Stimulated activated CD4-positive, alpha-beta T cell treated with anti-CD3 and anti-CD28 coated beads, Interleukin-1b, Interleukin-23, amount 100 ng/mL, for 1 hour (primary cell): ENCODE measurements around the gene FBXO31.

Experiments used
- DNase-seq, 2 donors: peaks; one replicate each; pipeline ENCODE4 v3.0.0-alpha.2; 2020; ENCODE audit warnings: low read depth in 2 of 2

FBXO31 gene, protein sequence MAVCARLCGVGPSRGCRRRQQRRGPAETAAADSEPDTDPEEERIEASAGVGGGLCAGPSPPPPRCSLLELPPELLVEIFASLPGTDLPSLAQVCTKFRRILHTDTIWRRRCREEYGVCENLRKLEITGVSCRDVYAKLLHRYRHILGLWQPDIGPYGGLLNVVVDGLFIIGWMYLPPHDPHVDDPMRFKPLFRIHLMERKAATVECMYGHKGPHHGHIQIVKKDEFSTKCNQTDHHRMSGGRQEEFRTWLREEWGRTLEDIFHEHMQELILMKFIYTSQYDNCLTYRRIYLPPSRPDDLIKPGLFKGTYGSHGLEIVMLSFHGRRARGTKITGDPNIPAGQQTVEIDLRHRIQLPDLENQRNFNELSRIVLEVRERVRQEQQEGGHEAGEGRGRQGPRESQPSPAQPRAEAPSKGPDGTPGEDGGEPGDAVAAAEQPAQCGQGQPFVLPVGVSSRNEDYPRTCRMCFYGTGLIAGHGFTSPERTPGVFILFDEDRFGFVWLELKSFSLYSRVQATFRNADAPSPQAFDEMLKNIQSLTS

DNA sequence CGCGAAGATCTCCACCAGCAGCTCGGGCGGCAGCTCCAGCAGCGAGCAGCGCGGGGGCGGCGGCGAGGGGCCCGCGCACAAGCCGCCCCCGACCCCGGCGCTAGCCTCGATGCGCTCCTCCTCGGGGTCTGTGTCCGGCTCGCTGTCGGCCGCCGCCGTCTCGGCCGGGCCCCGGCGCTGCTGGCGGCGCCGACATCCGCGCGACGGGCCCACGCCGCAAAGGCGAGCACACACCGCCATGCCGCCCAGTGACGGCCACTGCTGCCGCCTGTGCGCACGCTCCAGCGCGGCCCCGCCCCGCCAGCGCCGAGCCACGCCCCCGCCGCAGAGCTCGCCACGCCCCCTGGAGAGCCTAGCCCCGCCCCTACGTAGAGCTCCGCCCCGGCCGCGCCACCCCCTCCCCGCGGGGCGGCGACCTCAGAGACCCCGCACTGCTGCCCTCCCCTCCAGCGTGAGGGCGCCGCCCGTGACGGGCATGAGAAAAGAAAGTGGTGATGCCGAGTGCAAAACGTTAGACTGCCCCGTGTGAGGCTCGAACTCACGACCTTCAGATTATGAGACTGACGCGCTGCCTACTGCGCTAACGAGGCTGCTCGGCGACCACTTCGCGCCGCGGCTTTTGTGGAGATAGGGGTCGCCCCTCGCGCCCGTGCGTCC is at the start of gene FBXO31:
Gene FBXO31 (minus strand): TSS at position 272 of the 657 bp plus-strand sequence. CDS start 32 bp downstream, at position 240.
- DNase-seq, result peak; percentile 80 to 90

DNA sequence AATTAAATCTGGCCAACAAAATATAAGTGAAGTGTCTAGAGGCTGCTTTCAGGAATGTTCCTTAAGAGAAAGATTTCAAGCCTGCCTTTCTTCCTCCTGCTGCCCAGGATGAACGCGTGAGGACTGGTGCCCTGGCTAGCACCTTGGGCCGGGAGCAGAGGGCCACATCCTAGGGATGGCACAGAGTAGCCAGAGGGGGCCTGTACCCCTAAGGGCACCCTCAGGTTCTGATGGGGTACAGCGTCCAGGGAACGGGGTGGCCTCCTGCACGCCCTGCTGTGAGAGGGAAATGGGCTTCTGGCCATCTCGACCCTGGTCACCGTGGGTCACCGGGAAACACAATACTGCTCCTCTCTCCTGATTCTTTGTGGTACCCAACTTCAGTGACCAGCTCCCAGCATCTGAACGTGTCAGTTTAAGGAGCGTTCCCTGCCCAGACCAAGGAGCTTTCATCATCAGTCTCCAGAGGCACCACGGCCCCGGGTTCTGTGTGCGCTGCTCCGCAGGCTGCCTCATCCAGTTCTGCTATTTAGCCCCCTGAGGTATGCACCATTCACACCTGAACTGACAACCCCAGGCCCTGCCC is 48.8 kb upstream of the FBXO31 start:
- no peak for DNase-seq

DNA sequence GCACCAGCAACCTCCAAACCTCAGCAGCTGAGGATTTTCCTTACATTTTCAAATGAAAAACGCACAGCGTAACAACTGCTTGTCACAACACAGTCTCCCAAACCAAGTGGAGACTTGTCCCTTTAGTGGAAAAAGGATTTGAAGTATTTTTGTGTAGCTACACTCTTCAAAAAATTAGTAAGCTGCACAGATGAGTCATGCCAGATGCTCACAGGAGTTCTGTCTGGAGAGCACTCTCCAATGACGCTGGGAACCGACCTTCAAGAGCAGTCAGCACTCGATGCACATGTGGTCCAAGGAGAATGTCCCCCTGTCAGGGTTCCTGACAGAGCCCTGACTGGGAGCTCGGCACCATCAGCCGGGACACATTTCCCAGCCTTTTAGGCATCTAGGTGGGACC is 48.4 kb upstream of the FBXO31 start:
- no peak for DNase-seq

DNA sequence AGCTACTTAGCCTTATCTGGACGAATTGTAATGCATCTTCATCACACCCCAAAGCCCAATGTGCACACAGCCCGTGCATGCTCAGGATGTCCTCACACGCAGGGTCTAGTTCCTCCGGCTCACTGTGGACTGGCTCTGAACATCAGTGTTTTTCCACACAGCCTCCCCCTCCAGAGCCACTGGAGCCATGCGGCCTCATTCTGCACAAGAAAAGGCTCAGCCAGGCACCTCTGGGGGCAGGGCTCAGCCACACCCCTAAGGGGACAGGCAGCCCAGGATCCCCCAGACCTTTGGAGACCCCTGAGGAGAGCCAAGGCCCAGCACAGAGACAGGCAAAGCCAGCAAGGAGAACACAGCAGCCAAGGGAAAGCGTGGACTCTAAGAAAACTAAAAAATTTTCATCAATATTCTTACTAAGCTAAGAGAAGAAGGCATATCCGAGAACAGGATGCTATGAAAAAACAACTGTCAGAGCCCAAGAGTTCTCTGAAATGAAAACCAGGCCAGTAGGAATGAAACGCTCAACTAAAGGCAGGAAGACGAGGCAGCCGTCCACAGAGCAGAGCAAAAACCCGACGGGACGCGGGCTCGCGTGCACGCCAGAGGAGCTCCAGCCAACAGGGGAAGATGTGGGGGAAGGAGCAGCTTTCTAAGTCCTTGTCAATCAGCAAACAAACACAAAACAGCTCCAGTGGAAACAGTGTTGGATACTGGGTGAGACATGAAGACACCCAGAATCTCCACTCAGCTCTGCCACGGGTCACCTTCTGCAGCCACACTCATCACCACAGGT is 43.0 kb upstream of the FBXO31 start:
- DNase-seq, result no peak

DNA sequence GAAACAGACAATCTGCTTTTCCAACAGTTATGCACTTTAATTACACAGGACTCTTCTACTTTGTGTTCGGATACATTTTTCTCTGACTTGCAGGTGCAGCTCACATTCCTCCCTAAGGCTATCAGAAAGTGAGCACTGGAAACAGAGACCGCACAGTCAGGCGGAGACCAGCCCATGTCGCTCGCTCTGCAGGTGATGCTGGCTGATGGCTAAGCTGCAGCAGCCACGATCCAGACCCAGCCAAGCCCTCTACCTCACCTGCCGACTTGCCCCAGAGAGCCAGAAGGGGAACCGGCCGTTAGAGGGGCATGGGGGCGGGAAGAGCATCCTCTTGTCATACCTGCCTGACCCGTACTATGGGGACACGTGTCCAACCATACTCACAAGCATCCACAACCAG is 42.4 kb upstream of the FBXO31 start:
- no peak for DNase-seq

DNA sequence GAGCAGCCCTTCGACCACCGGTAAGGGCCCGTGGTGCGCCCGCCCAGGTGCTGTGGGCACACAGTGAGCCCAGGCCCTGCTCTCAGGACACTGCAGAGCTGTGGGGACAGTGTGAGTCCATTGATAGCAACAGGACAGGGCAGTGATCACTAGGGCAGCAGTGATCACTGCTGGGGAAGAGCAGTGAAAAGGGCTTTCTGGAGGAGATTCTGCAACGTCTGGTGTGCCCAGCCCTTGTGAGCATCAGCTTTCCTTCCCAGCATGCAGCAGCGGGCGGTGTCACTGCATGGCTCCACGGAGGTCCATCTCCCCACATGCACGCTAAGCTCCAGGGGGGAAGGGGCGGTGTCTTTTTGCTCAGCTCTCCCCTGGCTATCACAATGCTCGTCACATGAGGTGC is 40.7 kb upstream of the FBXO31 start:
- DNase-seq, result no peak

DNA sequence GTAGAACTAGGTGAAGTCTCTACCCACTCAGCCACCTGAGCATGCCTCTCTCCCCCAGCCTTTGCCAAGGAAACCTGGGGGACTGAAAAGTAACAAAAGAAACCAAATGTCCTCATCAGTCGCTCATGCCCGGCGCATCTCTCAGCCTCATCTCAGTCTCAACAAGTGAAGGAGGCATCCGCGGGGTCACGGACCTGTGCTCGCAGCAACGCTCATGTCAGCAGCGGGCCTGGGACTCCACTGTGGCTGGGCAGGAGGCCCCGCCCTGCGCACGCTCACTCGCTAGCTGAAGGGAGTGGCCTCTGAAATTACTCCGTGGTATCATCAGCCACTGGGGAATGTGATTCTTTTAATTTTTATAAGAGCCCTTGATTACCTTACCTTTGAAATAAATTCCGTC is 39.9 kb upstream of the FBXO31 start:
- no peak for DNase-seq

DNA sequence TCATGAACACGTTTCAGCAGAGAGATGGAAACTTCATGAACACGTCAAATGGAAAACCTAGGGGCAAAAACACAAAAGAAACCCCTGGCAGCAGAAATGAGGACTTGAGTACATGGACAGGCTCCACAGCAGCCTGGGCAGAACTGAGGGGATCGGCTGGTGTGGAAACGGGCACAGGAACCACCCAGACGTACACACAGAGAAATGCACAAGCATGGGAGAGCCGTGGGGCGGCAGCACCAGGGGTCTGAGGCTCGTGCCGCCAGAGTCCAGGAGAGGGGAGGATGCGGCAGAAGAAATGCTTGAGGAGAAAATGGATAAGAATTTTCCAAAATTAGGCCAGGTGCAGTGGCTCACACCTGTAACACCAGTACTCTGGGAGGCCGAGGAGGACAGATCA is 38.5 kb upstream of the FBXO31 start:
- DNase-seq, result no peak

DNA sequence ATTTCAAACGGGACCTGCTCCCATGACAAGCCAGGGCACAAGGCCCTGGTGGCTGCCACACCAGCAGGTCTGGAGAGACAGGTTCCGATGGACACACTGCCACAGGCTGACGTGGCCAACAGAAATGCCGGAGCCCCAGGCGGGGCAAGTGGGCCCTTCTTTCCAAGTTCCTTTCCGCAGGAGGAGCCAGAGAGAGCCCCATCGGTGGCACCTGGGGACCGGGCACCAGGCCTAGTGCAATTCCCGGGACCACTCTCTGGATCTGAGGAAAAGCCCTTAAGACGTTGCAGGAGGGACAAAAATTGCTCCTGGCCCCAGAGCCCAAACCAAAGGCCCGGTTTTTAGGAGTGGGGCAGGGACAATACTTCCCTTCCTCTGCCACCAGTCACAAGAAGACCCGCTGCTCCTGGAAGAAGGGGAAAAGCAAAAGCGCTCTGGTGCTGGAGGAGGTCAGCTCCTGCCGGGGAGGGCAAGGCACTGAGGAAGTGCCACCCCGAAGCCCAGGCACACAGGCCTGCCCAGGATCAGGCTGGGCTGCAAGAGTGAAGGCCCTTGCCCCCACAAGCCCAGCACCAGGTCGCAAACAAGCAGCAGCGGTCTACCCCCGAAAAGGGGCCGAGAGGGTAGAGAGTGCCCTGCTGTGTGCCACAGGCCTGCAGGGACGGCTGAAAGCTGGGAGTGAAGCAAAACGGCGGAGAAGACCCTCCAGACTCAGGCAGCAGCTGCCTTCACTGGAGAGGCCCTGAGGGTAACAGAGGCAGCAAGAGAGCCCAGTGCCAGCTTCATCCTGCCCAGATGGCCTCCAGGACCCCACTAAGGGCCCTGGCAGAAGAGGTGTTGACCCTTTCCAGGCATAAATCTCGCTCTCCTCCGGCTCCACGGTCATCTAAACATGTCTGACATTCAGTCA is 37.7 kb upstream of the FBXO31 start:
- DNase-seq, result no peak

DNA sequence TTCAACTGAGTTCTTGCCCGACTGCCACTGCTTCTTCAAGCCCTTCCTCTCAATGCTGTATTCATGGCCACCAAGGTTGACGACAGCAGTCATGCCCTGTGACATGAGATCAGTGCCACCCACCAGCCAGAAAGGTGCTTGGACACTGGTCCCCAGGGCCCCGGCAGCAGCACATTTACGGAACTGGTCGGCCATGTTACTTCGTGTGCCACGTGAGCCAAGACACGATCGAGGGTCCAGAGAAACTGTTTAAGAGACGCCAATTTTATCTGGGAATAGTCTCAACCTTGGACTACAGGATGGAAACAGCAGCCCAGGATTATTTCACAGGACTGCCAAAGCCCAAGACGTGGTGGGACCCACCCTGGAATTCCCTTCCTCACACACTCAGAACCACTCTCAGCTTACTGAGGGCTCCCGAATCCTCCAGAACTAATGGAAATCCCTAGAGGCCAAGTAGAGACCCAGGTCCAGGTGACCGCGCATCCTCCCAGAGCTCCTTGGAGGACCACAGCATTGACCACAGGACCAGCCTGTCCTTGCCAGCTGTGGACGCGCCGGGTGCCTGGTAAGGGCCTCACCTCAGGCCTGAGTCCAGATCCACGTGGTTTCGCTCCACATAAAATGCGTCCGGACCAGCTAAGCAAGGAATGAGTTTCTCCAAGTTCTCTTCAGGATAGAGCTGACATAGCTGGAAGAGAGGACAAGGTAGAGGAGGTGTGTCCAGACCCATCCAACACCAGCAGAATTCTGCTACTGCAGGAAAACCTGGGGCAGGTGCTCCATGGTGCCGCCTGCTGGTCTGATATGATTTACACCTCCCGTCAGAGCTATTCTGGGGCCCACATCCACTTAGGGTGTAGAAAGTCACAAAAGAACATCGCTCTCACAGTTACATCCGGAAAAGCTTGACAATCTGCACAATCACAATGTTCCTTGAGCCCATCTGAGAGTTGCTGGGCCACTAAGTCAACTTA is 36.7 kb upstream of the FBXO31 start:
- no peak for DNase-seq

DNA sequence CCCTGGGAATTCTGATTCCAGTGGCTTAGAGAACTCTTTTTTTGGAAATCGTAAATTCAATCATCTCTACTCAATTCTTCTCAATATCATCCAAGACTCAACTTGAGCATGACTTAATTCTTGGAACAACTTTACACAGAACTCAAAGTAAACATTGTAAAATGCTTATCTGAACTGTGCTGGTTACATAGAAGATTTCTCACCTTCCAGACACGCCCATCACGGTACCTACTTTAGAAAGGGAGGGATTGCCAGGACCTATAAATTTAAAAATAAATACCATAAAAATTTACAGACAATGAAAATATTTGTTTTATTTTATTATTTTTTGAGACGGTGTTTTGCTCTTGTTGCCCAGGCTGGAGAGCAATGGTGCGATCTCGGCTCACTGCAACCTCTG is 35.1 kb upstream of the FBXO31 start:
- DNase-seq, result no peak

DNA sequence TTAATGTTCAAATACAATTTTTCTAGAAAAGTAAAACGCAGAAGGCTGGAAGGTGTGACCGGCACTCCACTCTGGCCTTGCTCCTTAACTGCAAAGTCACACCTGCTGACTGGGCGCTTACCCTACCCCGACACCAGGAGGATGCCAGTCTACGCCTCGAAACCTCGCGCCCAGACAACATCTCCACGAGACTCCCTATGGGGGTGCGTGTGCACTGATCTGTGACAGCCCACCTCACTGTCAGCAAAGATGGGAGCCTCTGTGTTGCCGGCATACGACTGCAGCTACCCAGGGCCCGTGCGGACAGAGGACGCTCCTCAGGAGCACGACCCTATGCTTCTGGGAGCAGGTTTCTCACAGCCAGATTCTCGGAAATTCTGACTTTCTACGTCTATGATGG is 34.6 kb upstream of the FBXO31 start:
- DNase-seq, result no peak

DNA sequence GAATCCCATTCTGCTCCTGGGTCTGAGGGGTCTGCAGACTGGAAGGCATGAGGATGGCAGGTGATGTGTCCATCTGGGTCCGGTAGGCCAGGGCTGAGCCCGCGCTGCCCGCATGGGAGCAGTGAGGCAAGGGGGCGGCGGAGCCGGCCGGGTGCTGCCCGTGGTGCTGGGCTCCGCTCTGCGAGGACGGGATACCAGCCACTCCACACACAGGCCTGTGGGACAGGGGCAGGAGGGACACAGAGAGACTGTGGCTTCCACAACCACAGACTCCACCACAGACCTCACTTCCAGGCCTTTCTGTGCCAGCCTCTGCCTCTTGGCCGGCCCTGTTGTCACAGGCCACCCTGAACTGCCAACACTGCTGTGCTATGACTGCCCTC is 33.9 kb upstream of the FBXO31 start:
- DNase-seq, result no peak

DNA sequence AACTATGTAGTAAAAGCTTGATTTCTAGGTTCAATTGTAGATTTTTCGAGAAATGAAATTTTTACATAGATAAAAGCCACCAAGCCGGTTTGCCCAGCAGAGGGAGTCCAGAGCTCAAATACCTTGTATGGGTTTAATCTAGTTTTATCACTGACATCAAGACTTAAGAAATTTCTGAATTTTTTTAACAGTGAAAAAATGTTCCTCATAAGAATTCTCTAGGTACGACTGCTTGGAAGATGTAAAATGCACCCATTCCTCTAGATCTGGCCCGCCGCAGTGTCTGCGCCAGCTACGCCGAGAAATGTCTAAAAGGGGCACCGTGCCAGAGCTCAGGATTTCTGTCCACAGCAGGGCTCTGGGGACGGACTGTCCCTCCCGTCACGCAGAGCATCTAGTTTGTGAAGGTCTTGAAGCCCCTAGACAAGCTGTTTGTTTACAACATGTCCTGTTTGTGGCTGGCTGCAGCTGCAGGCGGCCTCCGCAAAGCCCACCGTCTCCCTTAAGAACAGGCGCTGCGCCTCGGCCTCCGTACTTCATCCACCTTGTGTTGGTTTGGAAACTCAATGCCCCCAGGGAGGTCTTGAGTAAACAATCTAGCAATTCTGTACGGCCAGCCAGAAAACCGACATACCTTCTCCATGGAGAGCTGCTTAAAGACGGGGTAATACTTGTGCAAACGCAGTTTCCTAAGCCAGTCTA is 33.4 kb upstream of the FBXO31 start:
- DNase-seq, result no peak

DNA sequence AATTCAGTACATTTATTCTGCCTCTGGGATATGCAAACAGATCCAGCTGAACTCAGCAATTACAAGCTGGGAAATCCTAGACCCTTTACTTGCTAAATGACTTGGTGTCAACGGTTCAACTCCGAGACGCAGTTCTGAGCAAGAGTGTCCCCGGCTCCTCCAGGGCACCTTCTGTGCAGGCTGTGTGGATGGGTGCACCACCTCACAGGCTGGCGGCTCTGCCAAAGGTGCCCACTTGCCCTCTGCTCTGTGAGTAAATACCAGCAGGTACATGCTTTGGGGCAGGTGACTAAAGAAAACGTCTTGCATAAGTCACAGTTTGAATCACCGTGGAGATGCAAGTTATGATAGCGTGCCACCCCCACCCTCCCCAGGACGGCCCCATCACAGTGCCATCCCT is 31.9 kb upstream of the FBXO31 start:
- no peak for DNase-seq

DNA sequence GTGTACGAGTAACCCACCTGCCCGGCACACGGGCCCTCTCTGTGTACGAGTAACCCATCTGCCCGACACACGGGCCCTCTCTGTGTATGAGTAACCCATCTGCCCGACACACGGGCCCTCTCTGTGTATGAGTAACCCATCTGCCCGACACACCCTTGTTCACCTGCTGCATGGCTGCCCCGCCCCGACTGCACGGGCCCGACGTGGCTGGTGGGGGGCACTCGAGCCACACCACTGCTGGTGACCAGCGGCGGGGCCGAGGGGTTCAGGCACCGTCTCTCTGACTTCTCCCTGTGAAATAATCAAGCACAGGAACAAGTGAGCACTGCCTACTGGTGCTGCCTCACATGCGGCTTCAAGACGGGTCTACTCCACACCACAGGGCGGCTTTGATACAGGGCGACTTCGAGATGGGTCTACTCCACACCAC is 30.7 kb upstream of the FBXO31 start:
- DNase-seq, result no peak

DNA sequence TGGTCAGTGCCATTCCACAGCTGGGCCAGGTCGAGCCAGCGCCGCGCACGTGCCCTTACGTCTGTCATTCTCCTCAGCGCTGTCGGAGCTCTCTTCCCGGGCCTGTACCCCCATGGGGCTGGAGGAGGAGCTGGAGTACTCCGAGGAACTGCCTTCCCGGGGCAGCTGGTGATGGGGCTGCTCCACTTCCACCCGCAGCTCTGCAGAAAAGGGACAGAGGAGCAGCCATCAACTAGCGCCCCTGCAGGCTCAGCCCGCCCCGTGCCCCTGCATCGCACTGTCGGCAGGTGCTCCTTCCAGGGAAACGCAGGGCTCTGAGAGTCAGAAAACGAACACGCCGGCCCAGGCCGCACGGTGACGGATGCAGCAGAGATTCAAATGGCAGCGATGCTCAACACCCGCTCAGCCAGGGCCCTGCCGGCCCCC is 29.4 kb upstream of the FBXO31 start:
- no peak for DNase-seq

DNA sequence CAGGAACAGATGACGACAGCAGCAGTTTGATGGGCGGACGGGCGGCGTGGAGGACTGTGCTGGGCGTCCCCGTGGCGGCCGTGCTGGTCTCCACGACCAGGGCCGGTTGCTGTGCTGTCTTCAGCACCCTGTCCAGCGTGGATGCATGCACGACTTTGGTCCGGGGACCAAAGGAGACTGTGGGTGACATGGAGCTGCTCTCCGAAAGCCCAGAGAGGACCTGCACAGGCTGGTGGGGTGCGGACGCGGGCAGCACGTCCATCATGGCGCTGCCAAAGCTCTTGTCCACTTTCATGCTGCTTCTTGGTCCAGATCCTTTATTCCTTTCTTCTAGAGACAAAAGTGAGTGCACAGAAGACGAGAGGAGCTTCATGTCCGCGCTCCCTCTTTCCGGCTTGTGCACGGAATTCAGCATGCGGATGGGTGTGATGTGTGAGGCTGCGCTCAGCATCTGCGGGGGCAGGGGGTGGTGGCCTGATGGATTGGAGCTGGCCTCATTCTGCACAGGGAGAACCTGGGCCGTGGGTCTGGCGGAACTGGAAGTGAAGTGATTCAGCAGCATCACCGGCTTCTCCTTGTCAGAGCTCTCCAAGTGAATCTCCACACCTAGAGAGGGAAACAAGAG is 28.9 kb upstream of the FBXO31 start:
- DNase-seq, result no peak
